Psoas muscle (tissue), 8 donors: ENCODE data around the gene KCNJ16. TPM values are rescaled to one million over a fixed set of nuclear protein-coding genes. Genes with fewer than 3 reads are reported as not detected.

Experiments used
- ATAC-seq, 4 donors: fragments of 200-7000 bp; cut with Tn5 transposase; one replicate each; pipeline ENCODE4 v1.9.1; 2020; ENCODE audit warnings: moderate library complexity in 3 of 4, mild to moderate bottlenecking in 2 of 4
- DNase-seq, 2 donors: peaks; one replicate each; pipeline ENCODE4 v3.0.0-alpha.2; 2020
- H3K27ac ChIP-seq: fragments of 200-600 bp; one replicate; pipeline ENCODE4 v1.8.0; 2022
- H3K27me3 ChIP-seq, 3 donors: fragments of 200-600 bp in 1 of 3; one replicate each; pipeline versions ENCODE4 v1.6.1 to v1.8.0; 2013 to 2022; ENCODE audit warnings: low read length in 2 of 3, mild to moderate bottlenecking in 2 of 3, moderate library complexity in 1 of 3; ENCODE audit not compliant: insufficient read depth in 3 of 3
- H3K36me3 ChIP-seq, 2 donors: fragments of 200-600 bp in 1 of 2; one replicate each; pipeline versions ENCODE4 v1.6.1 to v1.8.0; 2013 to 2022; ENCODE audit warnings: low read depth in 1 of 2, mild to moderate bottlenecking in 1 of 2, moderate library complexity in 1 of 2; ENCODE audit not compliant: insufficient read depth in 1 of 2
- H3K4me1 ChIP-seq: fragments of 200-600 bp; one replicate; pipeline ENCODE4 v1.8.0; 2022
- H3K4me3 ChIP-seq: fragments of 200-600 bp; one replicate; pipeline ENCODE4 v1.8.0; 2022; ENCODE audit warnings: mild to moderate bottlenecking
- H3K9me3 ChIP-seq: fragments of 200-600 bp; one replicate; pipeline ENCODE4 v1.8.0; 2022
- WGBS, 3 donors: extraction: QIAGEN DNeasy Blood & Tissue Kit; methylation state at CpG; one replicate each; pipeline versions ENCODE4 v1.1.6 to v1.1.7; 2013; 5-methylcytosine and 5-hydroxymethylcytosine counted together
- intact Hi-C, 2 donors: fragments of 100-400 bp; cut with DNase I; formaldehyde crosslinking; loops; one replicate each; pipeline versions ENCODE4 v1.11.0 to v1.14.2; 2022
- long read RNA-seq, 2 donors: library from polyadenylated mRNA; unstranded; transcript quantifications; one replicate each; pipeline ENCODE4 v2.0.0, GENCODE V29; 2021
- polyA plus RNA-seq, 3 donors: library from polyadenylated mRNA; stranded (reverse); fragments of 200-250 nt; gene quantifications; one replicate each; pipeline ENCODE4 v1.2.3, GENCODE V29; 2013
- total RNA-seq, 4 donors: library from RNA; stranded (reverse); fragmentation: NEBNext Ultra II Directional in 2 of 4; extraction: Animal tissue kit (Norgen Biotek cat#: 25700) in 2 of 4; gene quantifications; one replicate each; pipeline versions ENCODE4 v1.2.1 to v1.2.4, GENCODE V29; 2021 to 2023
- TF ChIP-seq, protein P1 (sequence below): fragments of 200-600 bp; IDR thresholded peaks from one replicate; pipeline ENCODE4 v1.8.0; 2022; ENCODE audit warnings: antibody characterized with exemption
- donor health status: healthy with polysubstance abuse.
- donor health status: DM: no; HTN: no; CAD: no; lungs with moderate emphysema.
- donor health status: Bipolar disorder and iron deficiency.
- donor health status: healthy.
- donor health status: DM: yes; HTN: yes; CAD: no.
- donor health status: DM: no; HTN: no; CAD: no.
- donor health status: DM: no; HTN: no; CAD: no.
- donor health status: DM: yes; HTN: yes; CAD: no.

Gene KCNJ16
- not detected for total RNA-seq
- under 1 TPM in 2 of 3 donors, not detected in 1; 0.04 to 0.27 TPM for polyA plus RNA-seq
- long read RNA-seq, donor 1, result 0 reads
- long read RNA-seq, donor 2, result 0 reads

DNA sequence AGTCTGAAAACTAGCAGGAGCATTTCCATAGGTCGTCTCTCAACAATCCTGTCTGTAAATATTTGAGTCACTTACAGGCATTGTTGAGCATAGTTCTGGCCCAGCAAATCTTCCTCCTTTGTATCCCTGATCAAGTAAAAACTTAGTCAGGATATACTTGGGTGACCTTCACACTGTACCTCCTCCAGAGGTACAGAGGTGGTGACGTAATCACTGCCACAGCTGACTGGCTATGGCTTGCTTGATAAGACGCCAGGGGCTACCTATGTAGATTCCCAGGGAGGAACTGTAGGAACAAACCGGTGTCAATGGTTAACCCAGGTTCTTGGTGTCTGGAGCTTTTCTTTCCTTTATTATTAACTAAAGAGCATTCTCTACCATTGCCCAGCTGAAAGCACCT is at the start of gene KCNJ16:
Gene KCNJ16, plus strand, starts transcription at position 270 of the 400 bp plus-strand sequence. CDS start 56,863 bp downstream, outside the sequence.
- Histone ChIP-seq H3K4me3 (no peak within 1 kb of the TSS), H3K36me3 (no peaks in the 10 kb centered on the region), H3K27ac (no peak within 1 kb of the TSS), H3K9me3 (no peaks in the 10 kb centered on the region), H3K4me1 (no peaks in the 10 kb centered on the region), H3K27me3 (no peaks in the 10 kb centered on the region)
- DNase-seq, result no peak
- ATAC-seq, result no peak
- WGBS, 3 donors, result 64 to 94% (median 72%) methylated on average over 4 of the region's 4 CpGs
- TF ChIP-seq, protein P1, sequence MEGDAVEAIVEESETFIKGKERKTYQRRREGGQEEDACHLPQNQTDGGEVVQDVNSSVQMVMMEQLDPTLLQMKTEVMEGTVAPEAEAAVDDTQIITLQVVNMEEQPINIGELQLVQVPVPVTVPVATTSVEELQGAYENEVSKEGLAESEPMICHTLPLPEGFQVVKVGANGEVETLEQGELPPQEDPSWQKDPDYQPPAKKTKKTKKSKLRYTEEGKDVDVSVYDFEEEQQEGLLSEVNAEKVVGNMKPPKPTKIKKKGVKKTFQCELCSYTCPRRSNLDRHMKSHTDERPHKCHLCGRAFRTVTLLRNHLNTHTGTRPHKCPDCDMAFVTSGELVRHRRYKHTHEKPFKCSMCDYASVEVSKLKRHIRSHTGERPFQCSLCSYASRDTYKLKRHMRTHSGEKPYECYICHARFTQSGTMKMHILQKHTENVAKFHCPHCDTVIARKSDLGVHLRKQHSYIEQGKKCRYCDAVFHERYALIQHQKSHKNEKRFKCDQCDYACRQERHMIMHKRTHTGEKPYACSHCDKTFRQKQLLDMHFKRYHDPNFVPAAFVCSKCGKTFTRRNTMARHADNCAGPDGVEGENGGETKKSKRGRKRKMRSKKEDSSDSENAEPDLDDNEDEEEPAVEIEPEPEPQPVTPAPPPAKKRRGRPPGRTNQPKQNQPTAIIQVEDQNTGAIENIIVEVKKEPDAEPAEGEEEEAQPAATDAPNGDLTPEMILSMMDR, result no peak
- intact Hi-C loops, result no loop called here

DNA sequence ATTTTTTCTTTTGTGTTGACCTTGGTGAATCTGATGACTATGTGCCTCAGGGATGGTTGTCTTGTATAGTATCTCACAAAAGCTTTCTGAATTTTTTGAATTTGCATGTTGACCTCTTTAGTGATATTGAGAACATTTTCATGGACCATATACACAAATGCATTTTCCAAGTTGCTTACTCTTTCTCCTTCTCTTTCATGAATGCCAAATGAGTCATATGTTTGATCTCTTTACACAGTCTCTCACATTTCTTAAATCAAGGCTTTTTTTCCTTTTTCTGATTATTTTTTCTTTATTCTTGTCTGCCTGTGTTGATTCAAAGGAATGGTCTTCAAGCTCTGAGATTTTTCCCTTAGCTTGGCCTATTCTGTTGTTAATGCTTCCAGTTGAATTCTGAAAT is 46.6 kb upstream of the KCNJ16 start:
- TF ChIP-seq, protein P1, result no peak
- H3K9me3 ChIP-seq, result no peaks in the 10 kb centered on the region

DNA sequence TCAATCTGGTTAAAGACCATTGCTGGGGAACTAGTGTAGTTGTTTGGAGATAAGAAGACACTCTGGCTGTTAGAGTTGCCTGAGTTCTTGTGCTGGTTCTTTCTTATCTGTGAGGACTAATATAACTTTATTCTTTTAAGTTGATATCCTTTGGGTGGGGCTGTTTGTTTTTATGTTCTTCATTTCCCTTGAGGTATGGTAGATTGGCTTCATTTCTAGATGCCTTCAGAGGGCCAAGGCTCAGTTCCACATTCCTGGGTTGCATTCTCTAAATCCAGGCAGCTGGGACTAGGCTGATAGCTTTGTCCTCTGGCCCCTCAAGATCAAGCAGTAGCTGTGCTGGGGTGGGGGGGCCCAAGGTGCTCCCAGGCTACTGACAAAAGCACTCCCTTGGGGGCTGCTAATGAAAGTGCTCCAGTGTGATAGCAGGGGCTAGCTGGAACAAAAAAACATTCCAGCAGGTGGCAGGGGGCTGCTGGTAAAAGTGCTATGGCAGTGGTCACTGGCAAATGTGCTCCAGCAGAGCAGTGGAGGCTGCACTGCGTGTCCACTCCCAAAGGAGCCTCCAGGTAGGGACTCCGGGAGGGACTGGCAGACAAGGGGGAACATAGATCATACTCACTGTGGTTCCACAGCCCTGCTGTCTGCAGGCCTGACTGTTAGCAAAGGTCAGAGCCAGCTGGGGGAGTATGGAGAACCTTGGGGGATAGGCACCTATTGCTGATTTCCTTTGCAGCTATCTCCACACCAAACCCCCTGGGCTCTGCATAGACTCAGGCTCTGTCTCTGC is 45.9 kb upstream of the KCNJ16 start:
- no peaks in the 10 kb centered on the region for H3K9me3 ChIP-seq
- WGBS, 3 donors, result 76 to 97% (median 91%) methylated on average over 2 of the region's 2 CpGs
- H3K27ac ChIP-seq, result no peak overlapping the region

More for the DNA sequence above, 46.6 kb upstream of the KCNJ16 start:
- DNase-seq (no peak), ATAC-seq (no peak)
- no peak overlapping the region for H3K4me3 ChIP-seq
- H3K36me3 ChIP-seq, result no peaks in the 10 kb centered on the region
- intact Hi-C loops, result no loop called here
- H3K4me1 ChIP-seq, result peaks cover 12% of the 10 kb centered on the region
- no peak overlapping the region for H3K27ac ChIP-seq
- H3K27me3 ChIP-seq, result no peaks in the 10 kb centered on the region

DNA sequence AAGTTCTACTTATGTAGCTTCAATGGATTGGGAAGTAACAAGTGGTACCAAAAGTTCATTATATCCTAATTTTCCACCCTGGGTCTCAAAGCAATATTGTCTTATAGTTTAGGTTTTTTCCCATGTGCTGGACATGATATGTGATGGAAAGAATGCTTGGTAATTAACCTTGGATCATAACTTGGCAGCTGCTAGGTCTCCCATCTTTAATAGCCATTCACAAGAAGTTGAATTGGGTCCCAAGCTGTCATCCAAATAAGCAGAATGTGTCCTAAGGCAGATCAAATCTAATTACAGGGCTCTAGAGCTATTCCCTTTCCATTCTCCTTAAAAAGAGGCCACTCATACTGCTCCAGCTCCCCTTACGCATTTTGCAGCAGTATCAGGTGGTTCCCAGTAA is 44.7 kb upstream of the KCNJ16 start:
- no peaks in the 10 kb centered on the region for H3K9me3 ChIP-seq
- ATAC-seq (no peak), DNase-seq (no peak)
- no peaks in the 10 kb centered on the region for H3K36me3 ChIP-seq
- no peak overlapping the region for H3K4me3 ChIP-seq
- H3K27me3 ChIP-seq, result no peaks in the 10 kb centered on the region
- TF ChIP-seq, protein P1, result no peak
- 46 to 69% (median 49%) methylated on average over 1 of the region's 1 CpG for WGBS, 3 donors
- no peak overlapping the region for H3K27ac ChIP-seq
- peaks cover 12% of the 10 kb centered on the region for H3K4me1 ChIP-seq
- intact Hi-C loops, result no loop called here

More for the DNA sequence above, 45.9 kb upstream of the KCNJ16 start:
- TF ChIP-seq, protein P1, result no peak
- H3K27me3 ChIP-seq, result no peaks in the 10 kb centered on the region
- peaks cover 12% of the 10 kb centered on the region for H3K4me1 ChIP-seq
- no peaks in the 10 kb centered on the region for H3K36me3 ChIP-seq
- no peak for DNase-seq
- intact Hi-C loops, result no loop called here
- H3K4me3 ChIP-seq, result no peak overlapping the region
- ATAC-seq, result no peak
